T follicular helper cell (primary cell): ENCODE data around the gene RNLS.

Experiments used
- DNase-seq: peaks from one replicate; pipeline ENCODE4 v3.0.0-alpha.2; 2020; ENCODE audit warnings: low read depth

The RNLS gene

GRCh38 chr10:88431103-88431502 lies 152.0 kb downstream of the RNLS start:
- no peak for DNase-seq

GRCh38 chr10:88428976-88429375 lies 154.1 kb downstream of the RNLS start:
- DNase-seq, result no peak

- no peak for DNase-seq
Measured at GRCh38 chr10:88428442-88428841, 154.7 kb downstream of the RNLS start.

GRCh38 chr10:88427024-88427423 lies 156.1 kb downstream of the RNLS start:
- DNase-seq, result no peak

- no peak for DNase-seq
Measured at GRCh38 chr10:88424881-88425280, 158.2 kb downstream of the RNLS start.

- no peak for DNase-seq
Measured at GRCh38 chr10:88423732-88424131, 159.4 kb downstream of the RNLS start.

- no peak for DNase-seq
Measured at GRCh38 chr10:88421590-88421989, 161.5 kb downstream of the RNLS start.

- DNase-seq, result no peak
Measured at GRCh38 chr10:88418871-88419270, 164.2 kb downstream of the RNLS start.

- DNase-seq, result no peak
Measured at GRCh38 chr10:88417387-88418030, 165.6 kb downstream of the RNLS start.

- no peak for DNase-seq
Measured at GRCh38 chr10:88416801-88417200, 166.3 kb downstream of the RNLS start.

- DNase-seq, result no peak
Measured at GRCh38 chr10:88415533-88416130, 167.5 kb downstream of the RNLS start.

GRCh38 chr10:88413412-88413811 lies 169.7 kb downstream of the RNLS start:
- no peak for DNase-seq

GRCh38 chr10:88411772-88412349 lies 171.3 kb downstream of the RNLS start:
- no peak for DNase-seq

GRCh38 chr10:88409824-88410223 lies 173.3 kb downstream of the RNLS start:
- DNase-seq, result no peak

- DNase-seq, result no peak
Measured at GRCh38 chr10:88409236-88409635, 173.9 kb downstream of the RNLS start.

- DNase-seq, result no peak
Measured at GRCh38 chr10:88408096-88408495, 175.0 kb downstream of the RNLS start.

GRCh38 chr10:88404133-88404532 lies 179.0 kb downstream of the RNLS start:
- DNase-seq, result no peak

- DNase-seq, result no peak
Measured at GRCh38 chr10:88401671-88402347, 181.3 kb downstream of the RNLS start.

GRCh38 chr10:88399240-88399639 lies 183.9 kb downstream of the RNLS start:
- no peak for DNase-seq

- DNase-seq, result no peak
Measured at GRCh38 chr10:88395677-88396076, 187.4 kb downstream of the RNLS start.

- DNase-seq, result no peak
Measured at GRCh38 chr10:88392222-88392621, 190.9 kb downstream of the RNLS start.

- no peak for DNase-seq
Measured at GRCh38 chr10:88390041-88390440, 193.1 kb downstream of the RNLS start.

GRCh38 chr10:88389456-88389855 lies 193.7 kb downstream of the RNLS start:
- no peak for DNase-seq
